BE2C (cell line): ENCODE results near the gene SEMA3A.

ENCODE experiments used
- DNase-seq: peaks from one replicate; pipeline ENCODE4 v3.0.0-alpha.2; 2020
- H3K27me3 ChIP-seq: fragments of 250-450 bp; sonication (Bioruptor Pico); 2 replicates; pipeline ENCODE4 v1.5.1; 2020; ENCODE audit warnings: mild to moderate bottlenecking
- H3K36me3 ChIP-seq: fragments of 250-450 bp; sonication (Bioruptor Pico); 2 replicates; pipeline ENCODE4 v1.5.1; 2020; ENCODE audit warnings: mild to moderate bottlenecking
- H3K4me1 ChIP-seq: fragments of 250-450 bp; sonication (Bioruptor Pico); 2 replicates; pipeline ENCODE4 v1.5.1; 2020
- H3K4me3 ChIP-seq: 2 replicates; pipeline ENCODE4 v1.5.1; 2011; ENCODE audit warnings: low read depth, low read length
- H3K9me3 ChIP-seq: fragments of 250-450 bp; sonication (Bioruptor Pico); 2 replicates; pipeline ENCODE4 v1.5.1; 2020
- TF ChIP-seq, protein P1 (sequence below): IDR thresholded peaks from 2 replicates; pipeline ENCODE4 v1.5.1; 2012; ENCODE audit warnings: mild to moderate bottlenecking, low read depth, low read length

The SEMA3A gene

GRCh38 chr7:84187813-84188510 is 6.6 kb downstream of the SEMA3A start:
- H3K4me1 ChIP-seq = no peaks in the 10 kb centered on the region
- H3K36me3 ChIP-seq = no peaks in the 10 kb centered on the region
- no peaks in the 10 kb centered on the region for H3K27me3 ChIP-seq
- TF ChIP-seq, protein P1, sequence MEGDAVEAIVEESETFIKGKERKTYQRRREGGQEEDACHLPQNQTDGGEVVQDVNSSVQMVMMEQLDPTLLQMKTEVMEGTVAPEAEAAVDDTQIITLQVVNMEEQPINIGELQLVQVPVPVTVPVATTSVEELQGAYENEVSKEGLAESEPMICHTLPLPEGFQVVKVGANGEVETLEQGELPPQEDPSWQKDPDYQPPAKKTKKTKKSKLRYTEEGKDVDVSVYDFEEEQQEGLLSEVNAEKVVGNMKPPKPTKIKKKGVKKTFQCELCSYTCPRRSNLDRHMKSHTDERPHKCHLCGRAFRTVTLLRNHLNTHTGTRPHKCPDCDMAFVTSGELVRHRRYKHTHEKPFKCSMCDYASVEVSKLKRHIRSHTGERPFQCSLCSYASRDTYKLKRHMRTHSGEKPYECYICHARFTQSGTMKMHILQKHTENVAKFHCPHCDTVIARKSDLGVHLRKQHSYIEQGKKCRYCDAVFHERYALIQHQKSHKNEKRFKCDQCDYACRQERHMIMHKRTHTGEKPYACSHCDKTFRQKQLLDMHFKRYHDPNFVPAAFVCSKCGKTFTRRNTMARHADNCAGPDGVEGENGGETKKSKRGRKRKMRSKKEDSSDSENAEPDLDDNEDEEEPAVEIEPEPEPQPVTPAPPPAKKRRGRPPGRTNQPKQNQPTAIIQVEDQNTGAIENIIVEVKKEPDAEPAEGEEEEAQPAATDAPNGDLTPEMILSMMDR = no peak
- H3K4me3 ChIP-seq = no peak overlapping the region
- H3K9me3 ChIP-seq = no peaks in the 10 kb centered on the region
- no peak for DNase-seq

DNA sequence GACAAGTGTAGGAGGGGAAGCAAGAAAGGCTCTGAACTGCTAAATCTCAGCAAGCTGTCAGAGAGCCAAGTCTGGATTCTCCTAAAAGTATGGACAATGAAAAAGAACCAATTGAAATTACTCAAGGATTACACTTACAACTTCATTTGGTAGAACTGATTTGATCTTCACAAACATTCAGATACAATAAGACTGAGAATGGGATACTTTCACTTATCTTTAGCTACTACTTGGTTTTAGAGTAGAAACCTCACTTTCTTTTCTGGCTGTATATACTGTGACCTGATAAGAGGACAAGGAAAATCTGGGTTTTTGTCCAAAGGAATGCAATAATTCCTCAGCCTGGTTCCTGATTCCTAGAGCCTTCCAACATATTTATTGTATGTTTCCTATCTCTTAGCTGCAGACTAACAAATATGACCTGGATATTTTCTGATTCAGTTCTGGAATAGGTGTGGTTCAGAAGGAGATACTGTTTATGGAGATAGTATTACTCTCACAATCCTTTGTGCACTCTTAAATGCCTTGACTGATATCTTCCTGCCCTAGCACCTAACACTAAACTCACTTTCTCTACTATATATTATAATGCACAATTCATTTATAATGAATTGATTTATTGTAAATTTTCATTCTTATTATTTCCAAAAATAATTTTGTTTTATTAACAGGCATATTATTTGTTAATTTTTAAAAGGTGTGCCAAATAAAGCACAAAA is 7.3 kb downstream of the SEMA3A start:
- no peaks in the 10 kb centered on the region for H3K9me3 ChIP-seq
- TF ChIP-seq, protein P1 = no peak
- H3K36me3 ChIP-seq = no peaks in the 10 kb centered on the region
- no peak overlapping the region for H3K4me3 ChIP-seq
- no peaks in the 10 kb centered on the region for H3K4me1 ChIP-seq
- H3K27me3 ChIP-seq = no peaks in the 10 kb centered on the region
- DNase-seq = no peak

DNA sequence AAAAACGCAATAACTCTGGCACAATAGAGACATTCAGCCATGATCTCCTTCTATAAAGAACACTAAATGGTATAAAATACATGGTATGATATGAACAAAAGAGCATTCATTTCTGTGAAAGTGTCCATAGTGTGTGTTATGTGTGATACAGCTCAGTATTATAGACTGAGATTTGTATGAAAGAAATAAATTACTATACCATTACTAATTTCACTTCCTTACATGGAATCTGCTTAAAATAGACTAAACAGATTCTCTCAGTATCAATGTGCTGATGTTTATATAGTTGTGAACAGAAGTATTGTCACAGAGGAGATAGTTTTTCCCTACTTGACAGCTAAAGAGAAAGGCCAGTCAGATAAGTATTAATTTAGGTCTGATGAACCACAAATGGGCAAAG is 10.8 kb downstream of the SEMA3A start:
- H3K36me3 ChIP-seq = no peaks in the 10 kb centered on the region
- no peak overlapping the region for H3K4me3 ChIP-seq
- H3K27me3 ChIP-seq = no peaks in the 10 kb centered on the region
- no peaks in the 10 kb centered on the region for H3K9me3 ChIP-seq
- TF ChIP-seq, protein P1 = no peak
- H3K4me1 ChIP-seq = no peaks in the 10 kb centered on the region
- no peak for DNase-seq

- no peaks in the 10 kb centered on the region for H3K36me3 ChIP-seq
- no peaks in the 10 kb centered on the region for H3K27me3 ChIP-seq
- H3K4me1 ChIP-seq = no peaks in the 10 kb centered on the region
- TF ChIP-seq, protein P1 = no peak
- no peak for DNase-seq
- no peaks in the 10 kb centered on the region for H3K9me3 ChIP-seq
- H3K4me3 ChIP-seq = no peak overlapping the region
These were observed 12.3 kb downstream of the SEMA3A start for GRCh38 chr7:84182301-84182700.

DNA sequence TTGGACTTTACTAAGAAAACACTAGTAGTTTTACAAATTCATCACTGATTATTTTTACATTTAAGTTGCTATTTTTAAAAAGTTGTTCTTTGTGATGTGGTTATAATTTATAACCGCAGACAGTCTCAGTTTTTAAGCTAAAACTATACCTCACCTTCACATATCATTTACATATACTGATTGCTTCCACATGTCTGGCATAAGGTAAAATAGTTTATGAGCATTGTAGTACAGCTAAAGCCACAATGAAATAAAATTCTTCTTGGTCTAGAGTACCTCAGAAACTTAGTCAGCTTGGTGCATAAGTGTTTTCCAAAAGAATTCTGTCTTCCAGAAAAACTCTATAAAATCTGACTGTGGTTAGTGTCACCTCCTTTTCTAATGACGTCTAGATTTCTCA is 13.0 kb downstream of the SEMA3A start:
- Histone ChIP-seq H3K27me3 (no peaks in the 10 kb centered on the region), H3K9me3 (no peaks in the 10 kb centered on the region), H3K4me3 (no peak overlapping the region), H3K4me1 (no peaks in the 10 kb centered on the region), H3K36me3 (no peaks in the 10 kb centered on the region)
- no peak for DNase-seq
- TF ChIP-seq, protein P1 = no peak
